Stimulated activated effector memory CD8-positive, alpha-beta T cell treated with anti-CD3 and anti-CD28 coated beads, Interleukin-12 subunit alpha, Interleukin-12 subunit beta, amount 100 ng/mL, for 72 hours (primary cell): ENCODE measurements around the gene DDX3X.
"Not testable (repeated sequence)": the region's sequence is repeated elsewhere in the genome, so short reads cannot be mapped to it uniquely, and the experiment has no call there.

Source experiments
- ATAC-seq: fragments of 150-1000 bp; cut with Tn5 transposase; 2 replicates; pipeline ENCODE4 v1.10.0; 2021
- DNase-seq, 2 donors: peaks; one replicate each; pipeline ENCODE4 v3.0.0; 2021 to 2022; ENCODE audit warnings: low spot score in 2 of 2
- H3K27ac Mint-ChIP-seq: one replicate; pipeline ENCODE4 v1.8.0; 2022; ENCODE audit warnings: mild to moderate bottlenecking, mixed read lengths
- H3K36me3 Mint-ChIP-seq: one replicate; pipeline ENCODE4 v1.8.0; 2022; ENCODE audit warnings: mild to moderate bottlenecking, mixed read lengths
- H3K4me1 Mint-ChIP-seq: one replicate; pipeline ENCODE4 v1.8.0; 2022; ENCODE audit warnings: mixed read lengths
- H3K4me3 Mint-ChIP-seq: one replicate; pipeline ENCODE4 v1.8.0; 2022; ENCODE audit warnings: mild to moderate bottlenecking, mixed read lengths
- H3K9me3 Mint-ChIP-seq: one replicate; pipeline ENCODE4 v1.8.0; 2022; ENCODE audit warnings: mixed read lengths

The DDX3X gene

GRCh38 chrX:41382714-41383645, 49.0 kb downstream of the DDX3X start:
- peaks cover 6% of the 10 kb centered on the region for H3K4me1 Mint-ChIP-seq
- DNase-seq (no peak), ATAC-seq (peak; percentile 87)
- H3K4me3 Mint-ChIP-seq, result peak overlapping the region; percentile 50
- H3K27ac Mint-ChIP-seq, result peak overlapping the region; percentile 89
- no peaks in the 10 kb centered on the region for H3K36me3 Mint-ChIP-seq
- H3K9me3 Mint-ChIP-seq, result no peaks in the 10 kb centered on the region

- no peaks in the 10 kb centered on the region for H3K9me3 Mint-ChIP-seq
- H3K4me3 Mint-ChIP-seq, result peak overlapping the region; percentile 50
- ATAC-seq (peak; percentile 86), DNase-seq (no peak)
- no peaks in the 10 kb centered on the region for H3K36me3 Mint-ChIP-seq
- H3K27ac Mint-ChIP-seq, result peak overlapping the region; percentile 89
- peaks cover 6% of the 10 kb centered on the region for H3K4me1 Mint-ChIP-seq
These were observed 50.2 kb downstream of the DDX3X start for GRCh38 chrX:41384051-41384705.

DNA sequence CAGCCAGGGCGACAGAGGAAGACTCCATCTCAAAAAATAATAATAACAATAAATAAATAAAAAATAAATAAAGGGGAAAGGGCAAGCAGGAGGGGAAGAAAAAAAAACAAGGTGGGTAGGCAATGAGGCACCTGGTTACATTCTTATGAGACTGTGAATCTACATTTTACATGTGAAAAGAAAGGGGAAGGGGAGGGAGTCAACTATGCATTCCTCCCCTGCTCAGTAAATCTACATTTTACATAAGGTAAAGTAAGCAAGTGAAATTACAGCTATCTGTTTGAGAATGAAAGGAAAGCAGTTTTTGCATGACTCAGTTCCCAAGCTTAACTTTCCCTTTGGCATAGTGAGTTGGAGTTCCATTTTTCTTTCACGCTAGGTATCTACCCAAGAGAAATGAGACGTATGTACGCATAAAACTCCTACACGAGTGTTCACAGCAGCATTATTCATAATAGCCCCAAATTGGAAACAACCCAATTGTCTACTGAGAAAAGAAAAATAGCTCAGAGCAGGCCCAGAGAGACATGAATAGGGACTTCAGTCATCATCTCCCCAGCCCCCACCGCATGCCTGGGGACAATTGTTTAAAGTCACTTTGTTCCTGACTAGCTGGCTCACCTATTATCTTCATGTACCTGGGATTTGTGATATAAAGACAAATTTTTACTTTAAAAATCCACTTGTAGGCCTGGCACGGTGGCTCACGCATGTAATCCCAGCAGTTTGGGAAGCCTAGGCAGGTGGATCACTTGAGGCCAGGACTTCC, 52.4 kb downstream of the DDX3X start:
- Mint-ChIP-seq H3K27ac (no peak overlapping the region), H3K4me3 (no peak overlapping the region), H3K36me3 (no peaks in the 10 kb centered on the region), H3K4me1 (peaks cover 6% of the 10 kb centered on the region), H3K9me3 (no peaks in the 10 kb centered on the region)
- ATAC-seq (peak; percentile 47), DNase-seq (no peak)

- Mint-ChIP-seq H3K9me3 (no peaks in the 10 kb centered on the region), H3K36me3 (no peaks in the 10 kb centered on the region)
These were observed 54.6 kb downstream of the DDX3X start for GRCh38 chrX:41388543-41388942.

DNA sequence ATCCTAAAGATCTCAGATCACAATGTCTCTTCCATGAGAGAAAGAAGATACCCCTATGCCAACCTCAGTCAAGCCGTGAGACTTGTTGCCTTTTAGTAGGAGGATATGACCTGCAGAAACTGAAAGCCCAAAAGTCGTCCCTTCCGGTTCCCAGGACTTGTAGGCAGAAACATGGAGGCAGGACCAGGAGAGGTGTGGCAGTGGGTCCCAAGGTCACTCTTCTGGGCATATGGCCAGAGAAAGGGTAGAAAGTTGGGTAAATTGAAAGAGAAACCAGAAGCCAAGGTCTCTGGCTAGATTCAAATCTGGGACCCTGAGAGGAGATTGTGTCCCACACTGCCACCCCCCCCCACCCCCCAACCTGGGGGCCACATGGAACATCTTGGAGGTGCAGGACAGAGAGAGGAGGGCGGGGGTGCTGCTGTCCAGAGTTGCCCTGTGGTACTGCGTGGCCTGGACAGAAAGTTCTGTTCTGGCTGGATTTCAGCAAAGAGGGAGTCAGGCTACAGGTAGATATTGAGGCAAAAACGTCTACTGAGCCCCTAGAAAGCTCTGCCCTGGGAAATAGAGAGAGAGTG, 55.4 kb downstream of the DDX3X start:
- H3K9me3 Mint-ChIP-seq, result no peaks in the 10 kb centered on the region
- H3K4me1 Mint-ChIP-seq, result no peaks in the 10 kb centered on the region
- H3K4me3 Mint-ChIP-seq, result no peak overlapping the region
- no peak for ATAC-seq
- H3K27ac Mint-ChIP-seq, result peak overlapping the region; percentile 34
- DNase-seq, result no peak
- no peaks in the 10 kb centered on the region for H3K36me3 Mint-ChIP-seq

More at GRCh38 chrX:41388543-41388942, 54.6 kb downstream of the DDX3X start:
- Mint-ChIP-seq H3K4me3 (no peak overlapping the region), H3K4me1 (no peaks in the 10 kb centered on the region), H3K27ac (no peak overlapping the region)
- DNase-seq (no peak), ATAC-seq (no peak)

DNA sequence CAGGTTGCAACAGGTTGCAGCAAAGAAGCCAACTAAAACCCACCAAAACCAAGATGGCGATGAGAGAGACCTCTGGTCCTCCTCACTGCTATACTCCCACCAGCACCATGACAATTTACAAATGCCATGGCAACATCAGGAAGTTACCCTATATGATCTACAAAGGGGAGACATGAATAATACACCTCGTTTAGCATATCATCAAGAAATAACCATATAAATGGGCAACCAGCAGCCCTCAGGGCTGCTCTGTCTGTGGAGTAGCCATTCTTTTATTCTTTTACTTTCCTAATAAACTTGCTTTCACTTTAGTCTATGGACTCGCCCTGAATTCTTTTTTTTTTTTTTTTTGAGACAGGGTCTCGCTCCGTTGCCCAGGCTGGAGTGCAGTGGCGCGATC, 56.6 kb downstream of the DDX3X start:
- H3K4me3 Mint-ChIP-seq, H3K36me3 Mint-ChIP-seq, ATAC-seq, H3K9me3 Mint-ChIP-seq, DNase-seq, H3K27ac Mint-ChIP-seq, H3K4me1 Mint-ChIP-seq: not testable (repeated sequence)

DNA sequence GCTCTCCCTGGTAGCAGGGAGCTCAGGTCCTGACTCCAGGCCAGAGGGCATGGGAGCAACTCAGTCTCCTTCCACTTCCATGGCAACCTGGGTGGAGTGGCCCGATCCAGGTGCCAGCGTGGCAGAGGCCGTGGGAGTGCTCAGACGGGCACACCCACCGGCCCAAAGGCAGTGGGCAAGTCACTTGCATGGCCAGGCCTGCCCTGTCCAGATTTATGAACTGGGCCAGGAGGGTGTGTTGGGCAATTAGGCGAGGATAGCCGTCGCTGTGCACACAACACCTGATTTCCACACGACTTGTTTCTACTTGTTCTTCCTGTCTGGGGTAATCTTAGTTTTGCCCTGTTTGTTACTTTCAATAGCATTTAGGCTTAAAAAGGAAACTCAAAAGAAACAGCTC, 57.6 kb downstream of the DDX3X start:
- Mint-ChIP-seq H3K9me3 (no peaks in the 10 kb centered on the region), H3K36me3 (no peaks in the 10 kb centered on the region), H3K27ac (no peak overlapping the region), H3K4me3 (no peak overlapping the region), H3K4me1 (no peaks in the 10 kb centered on the region)
- no peak for ATAC-seq
- DNase-seq, result no peak

DNA sequence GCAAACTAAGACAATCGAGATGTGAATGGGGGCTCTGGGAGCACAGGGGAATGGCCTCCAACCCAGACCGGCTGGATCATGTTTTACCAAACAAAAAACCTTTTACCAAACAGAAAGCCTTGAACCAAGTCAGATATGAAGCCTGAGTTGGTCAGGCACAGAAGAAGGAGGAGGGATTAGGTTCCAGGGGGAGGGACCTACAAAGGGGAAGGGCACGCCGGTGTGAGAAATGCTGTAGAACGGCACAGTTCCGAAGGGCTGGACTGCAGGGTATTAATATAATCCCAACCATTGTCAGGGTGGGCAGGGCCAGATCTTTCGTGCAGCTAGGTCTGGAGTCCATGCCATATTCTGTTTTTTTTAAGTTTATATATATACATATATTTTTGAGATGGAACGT, 60.3 kb downstream of the DDX3X start:
- no peak overlapping the region for H3K4me3 Mint-ChIP-seq
- no peak for DNase-seq
- no peak for ATAC-seq
- H3K36me3 Mint-ChIP-seq, result no peaks in the 10 kb centered on the region
- no peaks in the 10 kb centered on the region for H3K9me3 Mint-ChIP-seq
- H3K4me1 Mint-ChIP-seq, result no peaks in the 10 kb centered on the region
- no peak overlapping the region for H3K27ac Mint-ChIP-seq

- H3K36me3 Mint-ChIP-seq, result no peaks in the 10 kb centered on the region
- no peak overlapping the region for H3K4me3 Mint-ChIP-seq
- H3K9me3 Mint-ChIP-seq, result no peaks in the 10 kb centered on the region
- DNase-seq, result no peak
- no peak for ATAC-seq
- no peaks in the 10 kb centered on the region for H3K4me1 Mint-ChIP-seq
- H3K27ac Mint-ChIP-seq, result no peak overlapping the region
These were observed 63.3 kb downstream of the DDX3X start for GRCh38 chrX:41397219-41397618.

- no peak overlapping the region for H3K27ac Mint-ChIP-seq
- no peak for DNase-seq
- H3K4me3 Mint-ChIP-seq, result no peak overlapping the region
- H3K4me1 Mint-ChIP-seq, result no peaks in the 10 kb centered on the region
- no peaks in the 10 kb centered on the region for H3K36me3 Mint-ChIP-seq
- no peak for ATAC-seq
- H3K9me3 Mint-ChIP-seq, result no peaks in the 10 kb centered on the region
These were observed 63.8 kb downstream of the DDX3X start for GRCh38 chrX:41397768-41398167.

- H3K4me1 Mint-ChIP-seq, H3K4me3 Mint-ChIP-seq, H3K36me3 Mint-ChIP-seq, H3K27ac Mint-ChIP-seq, DNase-seq, H3K9me3 Mint-ChIP-seq, ATAC-seq: not testable (repeated sequence)
These were observed 68.6 kb downstream of the DDX3X start for GRCh38 chrX:41402556-41402955.

- DNase-seq (no peak), ATAC-seq (no peak)
- H3K27ac Mint-ChIP-seq, result no peak overlapping the region
- H3K36me3 Mint-ChIP-seq, result no peaks in the 10 kb centered on the region
- H3K4me3 Mint-ChIP-seq, result no peak overlapping the region
- H3K4me1 Mint-ChIP-seq, result no peaks in the 10 kb centered on the region
- H3K9me3 Mint-ChIP-seq, result no peaks in the 10 kb centered on the region
These were observed 71.6 kb downstream of the DDX3X start for GRCh38 chrX:41405551-41405950.

DNA sequence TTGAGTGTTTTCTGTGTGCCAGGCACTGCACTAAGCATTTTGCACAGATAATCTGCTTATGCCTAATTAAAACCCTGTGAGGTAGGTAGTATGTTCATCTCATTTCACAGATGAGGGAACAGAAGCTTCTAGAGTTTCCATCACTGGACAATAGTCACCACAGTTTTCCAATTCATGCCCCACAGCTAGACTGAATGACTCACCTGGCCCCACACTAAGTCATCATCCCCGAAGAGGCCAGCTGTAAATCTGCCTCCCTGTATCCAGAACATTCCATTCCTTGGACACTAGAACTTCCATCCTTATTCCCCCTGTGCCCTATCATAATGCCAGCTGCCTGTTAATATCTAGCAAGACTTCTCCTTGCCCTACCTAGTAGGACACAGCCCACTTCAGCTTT, 72.2 kb downstream of the DDX3X start:
- Mint-ChIP-seq H3K4me3 (no peak overlapping the region), H3K27ac (no peak overlapping the region), H3K36me3 (no peaks in the 10 kb centered on the region), H3K4me1 (no peaks in the 10 kb centered on the region), H3K9me3 (no peaks in the 10 kb centered on the region)
- DNase-seq, result no peak
- no peak for ATAC-seq

DNA sequence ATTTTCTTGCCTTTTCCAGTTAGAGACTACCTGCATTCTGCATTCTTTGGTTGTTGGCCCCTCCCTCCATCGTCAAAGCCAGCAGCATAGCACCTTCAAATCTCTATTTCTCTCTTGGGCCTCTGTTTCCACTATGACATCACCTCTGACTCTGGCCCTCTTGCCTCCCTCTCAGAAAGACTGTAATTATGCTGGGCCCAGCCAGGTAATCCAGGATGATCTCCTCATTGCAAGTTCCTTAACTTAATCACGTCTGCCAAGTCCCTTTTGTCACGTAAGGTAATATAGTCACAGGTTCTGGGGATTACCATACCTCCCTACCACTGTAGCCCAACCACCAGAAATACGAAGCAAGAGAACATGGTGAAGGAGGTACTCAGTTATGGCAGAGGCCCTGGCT, 73.9 kb downstream of the DDX3X start:
- H3K4me1 Mint-ChIP-seq, result no peaks in the 10 kb centered on the region
- H3K27ac Mint-ChIP-seq, result no peak overlapping the region
- H3K36me3 Mint-ChIP-seq, result no peaks in the 10 kb centered on the region
- no peak for ATAC-seq
- DNase-seq, result no peak
- H3K9me3 Mint-ChIP-seq, result no peaks in the 10 kb centered on the region
- H3K4me3 Mint-ChIP-seq, result no peak overlapping the region

DNA sequence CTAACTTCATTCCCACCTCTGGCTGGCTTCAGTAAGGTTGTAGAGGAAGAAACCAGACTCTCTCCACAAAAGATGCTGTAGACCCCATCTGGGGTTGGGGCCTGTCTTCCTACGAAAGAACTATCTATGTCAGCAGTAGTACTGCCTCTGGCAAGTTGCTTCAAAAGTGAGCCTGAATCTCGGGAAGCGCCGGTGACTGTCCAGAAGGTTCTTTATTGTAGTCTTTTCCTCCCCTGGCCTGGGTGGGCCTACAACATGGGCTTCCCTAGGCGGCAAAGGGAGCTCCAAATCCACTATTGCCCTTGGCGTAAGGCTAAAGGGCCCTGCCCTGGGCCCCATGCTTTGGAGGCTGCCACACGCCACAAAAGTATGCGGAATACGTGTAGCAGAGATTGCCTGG, 74.6 kb downstream of the DDX3X start:
- Mint-ChIP-seq H3K9me3 (no peaks in the 10 kb centered on the region), H3K4me1 (no peaks in the 10 kb centered on the region), H3K36me3 (no peaks in the 10 kb centered on the region), H3K4me3 (no peak overlapping the region), H3K27ac (no peak overlapping the region)
- no peak for ATAC-seq
- no peak for DNase-seq
